Measurements from ENCODE around the gene HOOK2.

DNA sequence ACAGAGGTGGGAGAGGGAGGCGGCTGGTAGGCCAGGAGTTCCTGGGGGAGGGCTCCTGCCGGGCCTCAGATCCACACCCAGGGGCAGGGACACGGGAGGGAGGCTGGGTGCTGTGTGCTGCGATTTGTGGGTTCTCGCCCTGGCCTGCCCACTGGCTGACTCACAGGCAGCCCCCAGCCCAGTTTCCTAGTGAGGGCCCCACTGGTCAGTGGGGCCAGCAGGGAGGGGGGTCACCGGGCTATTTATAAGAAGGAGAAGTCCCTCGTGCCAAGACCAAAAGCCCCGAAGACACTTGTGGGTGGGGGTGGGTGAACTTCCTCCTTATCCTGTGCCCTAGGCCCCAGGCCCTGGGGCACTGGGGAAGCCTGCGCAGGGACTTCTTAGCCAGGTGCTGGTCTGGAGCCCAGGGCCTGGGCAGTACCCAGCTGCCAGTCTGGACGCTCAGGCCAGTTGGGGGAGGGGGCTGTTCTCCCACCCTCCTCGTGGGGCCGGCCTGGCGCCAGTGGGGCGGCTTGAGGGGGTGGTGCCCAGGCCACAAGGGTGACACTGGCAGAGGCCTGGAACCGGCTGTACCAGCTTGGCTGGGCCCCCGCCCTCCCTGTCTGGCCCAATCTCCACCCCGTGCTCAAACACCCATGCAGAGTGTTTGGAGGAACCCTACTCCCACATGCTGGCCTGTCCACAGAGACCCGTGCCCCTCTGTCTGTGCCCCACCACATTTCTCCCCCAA is 11.0 kb upstream of the HOOK2 start:
- TF ChIP-seq NR1H2 (CRISPR knock-in tag; IDR thresholded peaks at IDR 0.05): no peak
- no peak for TF ChIP-seq MAX (CRISPR knock-in tag; IDR thresholded peaks at IDR 0.05)
- no peak for TF ChIP-seq ZNF512 (CRISPR knock-in tag; IDR thresholded peaks at IDR 0.05; ENCODE audit: borderline replicate concordance)
- TF ChIP-seq, protein P1, sequence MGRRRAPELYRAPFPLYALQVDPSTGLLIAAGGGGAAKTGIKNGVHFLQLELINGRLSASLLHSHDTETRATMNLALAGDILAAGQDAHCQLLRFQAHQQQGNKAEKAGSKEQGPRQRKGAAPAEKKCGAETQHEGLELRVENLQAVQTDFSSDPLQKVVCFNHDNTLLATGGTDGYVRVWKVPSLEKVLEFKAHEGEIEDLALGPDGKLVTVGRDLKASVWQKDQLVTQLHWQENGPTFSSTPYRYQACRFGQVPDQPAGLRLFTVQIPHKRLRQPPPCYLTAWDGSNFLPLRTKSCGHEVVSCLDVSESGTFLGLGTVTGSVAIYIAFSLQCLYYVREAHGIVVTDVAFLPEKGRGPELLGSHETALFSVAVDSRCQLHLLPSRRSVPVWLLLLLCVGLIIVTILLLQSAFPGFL (CRISPR knock-in tag; IDR thresholded peaks at IDR 0.05; ENCODE audit: borderline replicate concordance): no peak
- TF ChIP-seq ZNF416 (CRISPR knock-in tag; IDR thresholded peaks at IDR 0.05): no peak
- TF ChIP-seq TCF7 (CRISPR knock-in tag; IDR thresholded peaks at IDR 0.05; ENCODE audit: low read depth): no peak
- TF ChIP-seq, protein P2, sequence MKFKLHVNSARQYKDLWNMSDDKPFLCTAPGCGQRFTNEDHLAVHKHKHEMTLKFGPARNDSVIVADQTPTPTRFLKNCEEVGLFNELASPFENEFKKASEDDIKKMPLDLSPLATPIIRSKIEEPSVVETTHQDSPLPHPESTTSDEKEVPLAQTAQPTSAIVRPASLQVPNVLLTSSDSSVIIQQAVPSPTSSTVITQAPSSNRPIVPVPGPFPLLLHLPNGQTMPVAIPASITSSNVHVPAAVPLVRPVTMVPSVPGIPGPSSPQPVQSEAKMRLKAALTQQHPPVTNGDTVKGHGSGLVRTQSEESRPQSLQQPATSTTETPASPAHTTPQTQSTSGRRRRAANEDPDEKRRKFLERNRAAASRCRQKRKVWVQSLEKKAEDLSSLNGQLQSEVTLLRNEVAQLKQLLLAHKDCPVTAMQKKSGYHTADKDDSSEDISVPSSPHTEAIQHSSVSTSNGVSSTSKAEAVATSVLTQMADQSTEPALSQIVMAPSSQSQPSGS (CRISPR knock-in tag; IDR thresholded peaks at IDR 0.05; ENCODE audit: borderline replicate concordance, low read depth): no peak
- TF ChIP-seq, protein P3, sequence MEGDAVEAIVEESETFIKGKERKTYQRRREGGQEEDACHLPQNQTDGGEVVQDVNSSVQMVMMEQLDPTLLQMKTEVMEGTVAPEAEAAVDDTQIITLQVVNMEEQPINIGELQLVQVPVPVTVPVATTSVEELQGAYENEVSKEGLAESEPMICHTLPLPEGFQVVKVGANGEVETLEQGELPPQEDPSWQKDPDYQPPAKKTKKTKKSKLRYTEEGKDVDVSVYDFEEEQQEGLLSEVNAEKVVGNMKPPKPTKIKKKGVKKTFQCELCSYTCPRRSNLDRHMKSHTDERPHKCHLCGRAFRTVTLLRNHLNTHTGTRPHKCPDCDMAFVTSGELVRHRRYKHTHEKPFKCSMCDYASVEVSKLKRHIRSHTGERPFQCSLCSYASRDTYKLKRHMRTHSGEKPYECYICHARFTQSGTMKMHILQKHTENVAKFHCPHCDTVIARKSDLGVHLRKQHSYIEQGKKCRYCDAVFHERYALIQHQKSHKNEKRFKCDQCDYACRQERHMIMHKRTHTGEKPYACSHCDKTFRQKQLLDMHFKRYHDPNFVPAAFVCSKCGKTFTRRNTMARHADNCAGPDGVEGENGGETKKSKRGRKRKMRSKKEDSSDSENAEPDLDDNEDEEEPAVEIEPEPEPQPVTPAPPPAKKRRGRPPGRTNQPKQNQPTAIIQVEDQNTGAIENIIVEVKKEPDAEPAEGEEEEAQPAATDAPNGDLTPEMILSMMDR (IDR thresholded peaks at IDR 0.05): no peak
- no peak for TF ChIP-seq NR2C2 (CRISPR knock-in tag; IDR thresholded peaks at IDR 0.05)
- no peak for TF ChIP-seq ZNF317 (CRISPR knock-in tag; IDR thresholded peaks at IDR 0.05; ENCODE audit: borderline replicate concordance, low read depth)
- no peak for TF ChIP-seq ZNF263 (CRISPR knock-in tag; IDR thresholded peaks at IDR 0.05; ENCODE audit: low read depth)
- no peak for TF ChIP-seq JUN (CRISPR knock-in tag; IDR thresholded peaks at IDR 0.05)
- TF ChIP-seq ESRRA (CRISPR knock-in tag; IDR thresholded peaks at IDR 0.05; ENCODE audit: borderline replicate concordance): no peak
- TF ChIP-seq ZNF138 (CRISPR knock-in tag; conservative IDR thresholded peaks at IDR 0.05): no peak
